ENCODE measurements around the gene EXOC4. TPM values are rescaled to one million over a fixed set of nuclear protein-coding genes. Genes with fewer than 3 reads are reported as not detected.
A peak's percentile ranks its signal among the peaks of the same experiment; 100 is the strongest.

EXOC4 gene
- total RNA-seq, 1 donor from 2014 or later: 103 TPM

GRCh38 chr7:134016223-134016941, 763.5 kb downstream of the EXOC4 start:
- peak; percentile 1 for DNase-seq (ENCODE audit: low read depth, low spot score)

- no peak for DNase-seq (ENCODE audit: low read depth, low spot score)
Measured at GRCh38 chr7:134016942-134017303, 764.0 kb downstream of the EXOC4 start.

GRCh38 chr7:134018306-134018705, 765.4 kb downstream of the EXOC4 start:
- no peak for DNase-seq (ENCODE audit: low read depth, low spot score)

GRCh38 chr7:134019251-134019650, 766.4 kb downstream of the EXOC4 start:
- DNase-seq (ENCODE audit: low read depth, low spot score): no peak

- no peak for DNase-seq (ENCODE audit: low read depth, low spot score)
Measured at GRCh38 chr7:134021836-134022235, 769.0 kb downstream of the EXOC4 start.

- DNase-seq (ENCODE audit: low read depth, low spot score): no peak
Measured at GRCh38 chr7:134022286-134022911, 769.5 kb downstream of the EXOC4 start.

- no peak for DNase-seq (ENCODE audit: low read depth, low spot score)
Measured at GRCh38 chr7:134024739-134025138, 771.9 kb downstream of the EXOC4 start.

GRCh38 chr7:134028853-134029252, 776.0 kb downstream of the EXOC4 start:
- no peak for DNase-seq (ENCODE audit: low read depth, low spot score)

- no peak for DNase-seq (ENCODE audit: low read depth, low spot score)
Measured at GRCh38 chr7:134029743-134030142, 776.9 kb downstream of the EXOC4 start.

- DNase-seq (ENCODE audit: low read depth, low spot score): no peak
Measured at GRCh38 chr7:134030460-134030865, 777.6 kb downstream of the EXOC4 start.

- no peak for DNase-seq (ENCODE audit: low read depth, low spot score)
Measured at GRCh38 chr7:134031835-134032617, 779.1 kb downstream of the EXOC4 start.

- DNase-seq (ENCODE audit: low read depth, low spot score): no peak
Measured at GRCh38 chr7:134034652-134035051, 781.8 kb downstream of the EXOC4 start.

GRCh38 chr7:134037991-134038390, 785.1 kb downstream of the EXOC4 start:
- no peak for DNase-seq (ENCODE audit: low read depth, low spot score)

- no peak for DNase-seq (ENCODE audit: low read depth, low spot score)
Measured at GRCh38 chr7:134040988-134041387, 788.1 kb downstream of the EXOC4 start.

GRCh38 chr7:134041477-134041876, 788.6 kb downstream of the EXOC4 start:
- no peak for DNase-seq (ENCODE audit: low read depth, low spot score)

- no peak for DNase-seq (ENCODE audit: low read depth, low spot score)
Measured at GRCh38 chr7:134042307-134042706, 789.4 kb downstream of the EXOC4 start.

GRCh38 chr7:134044682-134045081, 791.8 kb downstream of the EXOC4 start:
- DNase-seq (ENCODE audit: low read depth, low spot score): no peak

GRCh38 chr7:134045716-134046115, 792.8 kb downstream of the EXOC4 start:
- no peak for DNase-seq (ENCODE audit: low read depth, low spot score)

GRCh38 chr7:134046594-134047128, 793.8 kb downstream of the EXOC4 start:
- no peak for DNase-seq (ENCODE audit: low read depth, low spot score)

GRCh38 chr7:134047675-134048074, 794.8 kb downstream of the EXOC4 start:
- DNase-seq (ENCODE audit: low read depth, low spot score): no peak

GRCh38 chr7:134048166-134048565, 795.3 kb downstream of the EXOC4 start:
- no peak for DNase-seq (ENCODE audit: low read depth, low spot score)

GRCh38 chr7:134051020-134051419, 798.1 kb downstream of the EXOC4 start:
- no peak for DNase-seq (ENCODE audit: low read depth, low spot score)
